Right atrium auricular region (tissue), 2 donors: ENCODE measurements around the gene HYLS1. TPM values are rescaled to one million over a fixed set of nuclear protein-coding genes. Genes with fewer than 3 reads are reported as not detected.

ENCODE experiments used
- DNase-seq: peaks from one replicate; pipeline ENCODE4 v3.0.0-alpha.2; 2019; ENCODE audit warnings: low spot score
- H3K27ac ChIP-seq, 2 donors: fragments of 200-600 bp; sonication (generic); 1 replicate in 1 of 2; 2 replicates in 1 of 2; pipeline ENCODE4 v1.5.1; 2016 to 2019
- H3K27me3 ChIP-seq, 2 donors: fragments of 200-600 bp; sonication (generic); one replicate each; pipeline versions ENCODE4 v1.5.1 to v1.6.0; 2017 to 2019
- H3K36me3 ChIP-seq: fragments of 200-600 bp; sonication (generic); one replicate; pipeline ENCODE4 v1.5.1; 2016
- H3K4me1 ChIP-seq, 2 donors: fragments of 200-600 bp; sonication (generic); one replicate each; pipeline versions ENCODE4 v1.5.1 to v1.6.0; 2017 to 2019
- H3K4me3 ChIP-seq, 2 donors: fragments of 200-600 bp; sonication (generic); 1 replicate in 1 of 2; 2 replicates in 1 of 2; pipeline ENCODE4 v1.5.1; 2017 to 2019; ENCODE audit warnings: mild to moderate bottlenecking in 1 of 2, moderate library complexity in 1 of 2
- H3K9me3 ChIP-seq, 2 donors: fragments of 200-600 bp; sonication (generic); one replicate each; pipeline ENCODE4 v1.5.1; 2019
- total RNA-seq, 2 donors: library from RNA; depleted of rRNA; stranded (reverse); fragments of >200 nt; gene quantifications; one replicate each; pipeline ENCODE4 v1.1.0, GENCODE V29; 2016
- TF ChIP-seq, protein P1 (sequence below), 2 donors: fragments of 200-600 bp; sonication (generic); IDR thresholded peaks; one replicate each; pipeline ENCODE4 v1.5.1; 2019; ENCODE audit warnings: antibody characterized with exemption in 2 of 2

HYLS1 gene
- total RNA-seq, 2 donors from 2014 or later = 3.5 to 3.7 TPM

DNA sequence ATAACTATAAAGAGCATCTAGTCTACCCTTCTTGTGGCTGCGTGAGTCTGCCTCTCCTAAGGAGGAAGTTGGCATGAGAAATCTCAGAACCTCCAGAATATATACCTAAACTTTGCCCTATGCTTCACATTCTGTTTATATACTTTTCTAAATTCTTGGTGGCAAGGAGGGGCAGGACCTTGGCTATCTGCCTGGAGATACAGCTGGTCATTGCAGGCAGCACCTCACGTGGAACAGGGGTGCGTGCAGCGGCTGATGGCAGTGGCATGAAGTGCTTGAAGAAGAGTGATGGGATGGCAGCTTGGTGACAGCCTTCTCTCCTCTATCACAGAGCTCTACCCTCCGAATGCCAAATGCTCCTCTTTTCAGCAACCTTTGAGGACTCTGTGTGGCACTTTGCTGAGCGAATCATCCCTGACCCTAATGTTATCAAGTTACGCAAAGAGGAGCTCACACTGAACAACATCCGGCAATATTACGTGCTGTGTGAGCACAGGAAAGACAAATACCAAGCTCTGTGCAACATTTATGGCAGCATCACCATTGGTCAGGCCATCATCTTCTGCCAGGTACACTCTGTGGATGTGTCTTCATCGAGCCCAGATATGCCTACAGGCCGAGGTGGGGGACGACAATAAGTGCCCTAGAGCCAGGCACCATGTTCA lies 29.3 kb downstream of the HYLS1 start:
- no peak overlapping the region for H3K4me3 ChIP-seq
- H3K9me3 ChIP-seq = no peaks in the 10 kb centered on the region
- no peaks in the 10 kb centered on the region for H3K27me3 ChIP-seq
- no peak for DNase-seq
- no peaks in the 10 kb centered on the region for H3K36me3 ChIP-seq
- no peak overlapping the region for H3K27ac ChIP-seq
- TF ChIP-seq, protein P1, sequence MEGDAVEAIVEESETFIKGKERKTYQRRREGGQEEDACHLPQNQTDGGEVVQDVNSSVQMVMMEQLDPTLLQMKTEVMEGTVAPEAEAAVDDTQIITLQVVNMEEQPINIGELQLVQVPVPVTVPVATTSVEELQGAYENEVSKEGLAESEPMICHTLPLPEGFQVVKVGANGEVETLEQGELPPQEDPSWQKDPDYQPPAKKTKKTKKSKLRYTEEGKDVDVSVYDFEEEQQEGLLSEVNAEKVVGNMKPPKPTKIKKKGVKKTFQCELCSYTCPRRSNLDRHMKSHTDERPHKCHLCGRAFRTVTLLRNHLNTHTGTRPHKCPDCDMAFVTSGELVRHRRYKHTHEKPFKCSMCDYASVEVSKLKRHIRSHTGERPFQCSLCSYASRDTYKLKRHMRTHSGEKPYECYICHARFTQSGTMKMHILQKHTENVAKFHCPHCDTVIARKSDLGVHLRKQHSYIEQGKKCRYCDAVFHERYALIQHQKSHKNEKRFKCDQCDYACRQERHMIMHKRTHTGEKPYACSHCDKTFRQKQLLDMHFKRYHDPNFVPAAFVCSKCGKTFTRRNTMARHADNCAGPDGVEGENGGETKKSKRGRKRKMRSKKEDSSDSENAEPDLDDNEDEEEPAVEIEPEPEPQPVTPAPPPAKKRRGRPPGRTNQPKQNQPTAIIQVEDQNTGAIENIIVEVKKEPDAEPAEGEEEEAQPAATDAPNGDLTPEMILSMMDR (IDR thresholded peaks at IDR 0.05) = no peak
- no peaks in the 10 kb centered on the region for H3K4me1 ChIP-seq

DNA sequence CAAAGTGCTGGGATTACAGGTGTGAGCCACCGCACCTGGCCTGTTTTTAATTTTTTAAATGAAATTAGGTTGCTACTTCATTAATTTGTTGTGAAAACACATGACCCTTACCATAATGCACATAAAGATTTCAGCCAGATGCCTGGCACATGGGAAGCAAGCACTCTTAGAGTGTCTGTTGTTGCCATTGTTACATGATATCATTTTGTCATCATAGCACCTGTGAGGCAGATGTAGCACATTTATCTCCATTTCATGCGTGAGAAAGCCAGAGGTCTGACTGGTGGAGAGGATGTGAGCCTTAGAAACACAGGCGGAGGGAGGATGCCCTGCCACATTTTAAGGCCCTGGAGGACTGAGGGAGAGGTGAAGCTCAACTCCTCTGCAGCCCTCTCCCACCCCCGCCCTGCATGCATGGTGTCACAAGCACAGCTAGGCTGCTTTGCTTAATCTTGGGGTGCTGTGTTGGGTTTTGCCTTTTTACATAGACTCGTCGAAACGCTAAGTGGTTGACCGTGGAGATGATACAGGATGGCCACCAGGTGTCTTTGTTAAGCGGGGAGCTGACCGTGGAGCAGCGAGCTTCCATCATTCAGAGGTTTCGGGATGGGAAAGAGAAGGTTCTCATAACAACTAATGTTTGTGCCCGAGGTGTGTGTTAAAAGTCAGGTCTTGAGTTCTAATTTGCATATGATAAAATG lies 30.8 kb downstream of the HYLS1 start:
- no peaks in the 10 kb centered on the region for H3K36me3 ChIP-seq
- no peak for DNase-seq
- no peak overlapping the region for H3K4me3 ChIP-seq
- H3K27me3 ChIP-seq = no peaks in the 10 kb centered on the region
- H3K27ac ChIP-seq = no peak overlapping the region
- TF ChIP-seq, protein P1 (IDR thresholded peaks at IDR 0.05) = no peak
- H3K9me3 ChIP-seq = no peaks in the 10 kb centered on the region
- no peaks in the 10 kb centered on the region for H3K4me1 ChIP-seq

DNA sequence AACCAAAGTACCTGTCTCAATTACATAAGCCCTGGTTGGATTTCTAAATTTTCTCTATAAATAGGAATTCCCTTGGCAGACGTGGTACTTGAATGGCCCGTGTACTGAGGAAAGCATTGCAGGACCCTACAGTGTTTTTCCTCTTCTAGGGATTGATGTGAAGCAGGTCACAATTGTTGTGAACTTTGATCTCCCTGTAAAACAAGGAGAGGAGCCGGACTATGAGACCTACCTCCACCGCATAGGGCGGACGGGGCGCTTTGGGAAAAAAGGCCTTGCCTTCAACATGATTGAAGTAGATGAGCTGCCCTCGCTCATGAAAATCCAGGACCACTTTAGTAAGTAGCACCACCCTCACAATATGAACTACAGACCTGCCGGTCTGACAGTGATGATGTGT lies 33.6 kb downstream of the HYLS1 start:
- no peaks in the 10 kb centered on the region for H3K9me3 ChIP-seq
- DNase-seq = no peak
- no peaks in the 10 kb centered on the region for H3K27me3 ChIP-seq
- H3K27ac ChIP-seq = no peak overlapping the region
- no peaks in the 10 kb centered on the region for H3K4me1 ChIP-seq
- no peaks in the 10 kb centered on the region for H3K36me3 ChIP-seq
- TF ChIP-seq, protein P1 (IDR thresholded peaks at IDR 0.05) = no peak
- H3K4me3 ChIP-seq = no peak overlapping the region

DNA sequence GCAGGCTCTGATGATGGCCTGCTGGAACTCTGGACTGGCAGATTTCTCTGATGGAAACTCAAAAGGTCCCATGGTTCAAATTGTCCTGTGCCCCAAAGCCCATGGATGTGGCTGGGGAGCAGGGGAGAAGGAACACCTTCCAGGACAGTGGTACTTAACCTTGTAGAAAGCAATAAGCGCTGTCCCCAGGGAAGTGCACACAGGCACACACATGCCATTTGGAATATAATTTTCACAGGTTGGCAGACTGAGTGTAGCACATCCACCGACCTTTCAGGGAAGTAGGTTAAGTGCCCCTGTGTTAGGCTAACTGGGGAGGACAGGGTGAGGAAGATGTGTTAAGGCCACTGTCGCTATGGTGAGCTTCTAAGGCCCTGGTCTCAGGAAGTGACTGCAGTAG lies 34.7 kb downstream of the HYLS1 start:
- Histone ChIP-seq H3K36me3 (no peaks in the 10 kb centered on the region), H3K4me3 (no peak overlapping the region), H3K27me3 (no peaks in the 10 kb centered on the region), H3K27ac (no peak overlapping the region), H3K4me1 (no peaks in the 10 kb centered on the region), H3K9me3 (no peaks in the 10 kb centered on the region)
- TF ChIP-seq, protein P1 (IDR thresholded peaks at IDR 0.05) = no peak
- DNase-seq = no peak

DNA sequence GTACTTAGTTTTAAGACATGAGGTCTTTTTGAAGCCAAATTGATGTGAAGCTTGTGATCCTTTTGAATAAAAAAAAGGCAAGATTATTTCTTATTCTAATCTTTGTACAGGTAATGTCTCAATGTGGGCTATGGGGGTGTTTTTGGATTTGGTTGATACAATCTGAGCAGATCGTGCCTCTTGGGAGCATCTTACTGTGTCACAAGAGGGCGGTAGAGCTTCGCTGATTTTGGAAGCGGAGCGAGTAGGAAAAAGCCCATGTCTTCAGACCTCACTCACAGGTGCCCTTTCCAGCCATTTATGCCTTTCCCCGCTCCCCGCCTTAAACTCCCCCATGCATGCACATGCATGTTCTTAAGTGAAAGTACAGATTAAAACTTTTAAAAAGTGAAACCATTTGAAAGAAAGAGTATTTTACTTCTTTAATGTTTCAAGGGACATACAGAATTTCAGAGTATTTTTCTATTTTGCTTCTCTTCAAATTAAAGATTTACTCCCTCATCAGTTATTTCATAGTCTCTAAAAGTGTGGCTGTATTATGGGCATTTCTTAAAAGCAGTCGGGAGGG lies 35.6 kb downstream of the HYLS1 start:
- H3K36me3 ChIP-seq = no peaks in the 10 kb centered on the region
- TF ChIP-seq, protein P1 (IDR thresholded peaks at IDR 0.05) = peak; percentile 48 to 82
- H3K9me3 ChIP-seq = no peaks in the 10 kb centered on the region
- no peak overlapping the region for H3K27ac ChIP-seq
- no peaks in the 10 kb centered on the region for H3K27me3 ChIP-seq
- DNase-seq = peak; percentile 66
- H3K4me1 ChIP-seq = no peaks in the 10 kb centered on the region
- H3K4me3 ChIP-seq = no peak overlapping the region
